ENCODE results near the gene TCERG1L.

Gene TCERG1L

GRCh38 chr10:131199646-131200045 lies 111.9 kb downstream of the TCERG1L start:
- CTCF ChIA-PET, result no interaction called here
- Mint-ChIP-seq H3K4me1 (no peaks in the 10 kb centered on the region), H3K27ac (no peak overlapping the region), H3K9me3 (peaks cover 4% of the 10 kb centered on the region), H3K27me3 (peaks cover 3% of the 10 kb centered on the region), H3K36me3 (no peaks in the 10 kb centered on the region), H3K4me3 (no peak overlapping the region)
- no peak for DNase-seq

- H3K36me3 Mint-ChIP-seq, result no peaks in the 10 kb centered on the region
These were observed 112.7 kb downstream of the TCERG1L start for GRCh38 chr10:131198843-131199242.

GRCh38 chr10:131198401-131198800 lies 113.1 kb downstream of the TCERG1L start:
- Mint-ChIP-seq H3K4me3 (no peak overlapping the region), H3K4me1 (no peaks in the 10 kb centered on the region), H3K36me3 (no peaks in the 10 kb centered on the region), H3K9me3 (peaks cover 2% of the 10 kb centered on the region), H3K27ac (no peak overlapping the region), H3K27me3 (peaks cover 3% of the 10 kb centered on the region)
- CTCF ChIA-PET, result no interaction called here
- DNase-seq, result no peak

More at GRCh38 chr10:131198843-131199242, 112.7 kb downstream of the TCERG1L start:
- Mint-ChIP-seq H3K4me1 (no peaks in the 10 kb centered on the region), H3K4me3 (no peak overlapping the region), H3K27ac (no peak overlapping the region), H3K27me3 (peaks cover 3% of the 10 kb centered on the region), H3K9me3 (peaks cover 4% of the 10 kb centered on the region)
- no peak for DNase-seq
- CTCF ChIA-PET, result no interaction called here

- H3K9me3 Mint-ChIP-seq, result peaks cover 4% of the 10 kb centered on the region
- CTCF ChIA-PET, result no interaction called here
- no peak overlapping the region for H3K27ac Mint-ChIP-seq
- no peak for DNase-seq
- H3K27me3 Mint-ChIP-seq, result peaks cover 3% of the 10 kb centered on the region
- no peaks in the 10 kb centered on the region for H3K36me3 Mint-ChIP-seq
- H3K4me1 Mint-ChIP-seq, result no peaks in the 10 kb centered on the region
- H3K4me3 Mint-ChIP-seq, result no peak overlapping the region
These were observed 115.2 kb downstream of the TCERG1L start for GRCh38 chr10:131196176-131196885.

- H3K27ac Mint-ChIP-seq, result no peak overlapping the region
These were observed 115.9 kb downstream of the TCERG1L start for GRCh38 chr10:131195558-131196159.

GRCh38 chr10:131195116-131195515 lies 116.4 kb downstream of the TCERG1L start:
- Mint-ChIP-seq H3K4me1 (no peaks in the 10 kb centered on the region), H3K36me3 (no peaks in the 10 kb centered on the region), H3K9me3 (peaks cover 4% of the 10 kb centered on the region), H3K27me3 (peaks cover 3% of the 10 kb centered on the region), H3K27ac (no peak overlapping the region), H3K4me3 (no peak overlapping the region)
- DNase-seq, result no peak
- CTCF ChIA-PET, result no interaction called here

More at GRCh38 chr10:131195558-131196159, 115.9 kb downstream of the TCERG1L start:
- Mint-ChIP-seq H3K36me3 (no peaks in the 10 kb centered on the region), H3K4me1 (no peaks in the 10 kb centered on the region), H3K4me3 (no peak overlapping the region), H3K27me3 (peaks cover 3% of the 10 kb centered on the region), H3K9me3 (peaks cover 4% of the 10 kb centered on the region)
- CTCF ChIA-PET, result no interaction called here
- DNase-seq, result no peak

- DNase-seq, result no peak
- H3K9me3 Mint-ChIP-seq, result peaks cover 4% of the 10 kb centered on the region
- H3K36me3 Mint-ChIP-seq, result no peaks in the 10 kb centered on the region
- no peaks in the 10 kb centered on the region for H3K4me1 Mint-ChIP-seq
- H3K4me3 Mint-ChIP-seq, result no peak overlapping the region
- no peaks in the 10 kb centered on the region for H3K27me3 Mint-ChIP-seq
- CTCF ChIA-PET, result no interaction called here
- H3K27ac Mint-ChIP-seq, result no peak overlapping the region
These were observed 117.6 kb downstream of the TCERG1L start for GRCh38 chr10:131193923-131194322.

- H3K27me3 Mint-ChIP-seq, result no peaks in the 10 kb centered on the region
- CTCF ChIA-PET, result no interaction called here
- no peaks in the 10 kb centered on the region for H3K36me3 Mint-ChIP-seq
- no peak for DNase-seq
- no peaks in the 10 kb centered on the region for H3K4me1 Mint-ChIP-seq
- no peak overlapping the region for H3K27ac Mint-ChIP-seq
- peaks cover 2% of the 10 kb centered on the region for H3K9me3 Mint-ChIP-seq
- H3K4me3 Mint-ChIP-seq, result no peak overlapping the region
These were observed 123.0 kb downstream of the TCERG1L start for GRCh38 chr10:131188494-131188893.

- CTCF ChIA-PET, result no interaction called here
- H3K9me3 Mint-ChIP-seq, result peaks cover 2% of the 10 kb centered on the region
- H3K4me3 Mint-ChIP-seq, result no peak overlapping the region
- no peaks in the 10 kb centered on the region for H3K4me1 Mint-ChIP-seq
- DNase-seq, result no peak
- H3K36me3 Mint-ChIP-seq, result no peaks in the 10 kb centered on the region
- H3K27me3 Mint-ChIP-seq, result no peaks in the 10 kb centered on the region
- no peak overlapping the region for H3K27ac Mint-ChIP-seq
These were observed 123.6 kb downstream of the TCERG1L start for GRCh38 chr10:131187926-131188325.

- Mint-ChIP-seq H3K27me3 (no peaks in the 10 kb centered on the region), H3K36me3 (no peaks in the 10 kb centered on the region), H3K27ac (no peak overlapping the region), H3K4me3 (no peak overlapping the region), H3K9me3 (no peaks in the 10 kb centered on the region), H3K4me1 (no peaks in the 10 kb centered on the region)
- CTCF ChIA-PET, result no interaction called here
- DNase-seq, result no peak
These were observed 124.2 kb downstream of the TCERG1L start for GRCh38 chr10:131187274-131187673.

- CTCF ChIA-PET, result no interaction called here
- Mint-ChIP-seq H3K27me3 (no peaks in the 10 kb centered on the region), H3K4me3 (no peak overlapping the region), H3K36me3 (no peaks in the 10 kb centered on the region), H3K4me1 (no peaks in the 10 kb centered on the region), H3K27ac (no peak overlapping the region), H3K9me3 (no peaks in the 10 kb centered on the region)
- DNase-seq, result no peak
These were observed 124.8 kb downstream of the TCERG1L start for GRCh38 chr10:131186547-131187253.

GRCh38 chr10:131184503-131184902 lies 127.0 kb downstream of the TCERG1L start:
- H3K27me3 Mint-ChIP-seq, result no peaks in the 10 kb centered on the region
- no peak overlapping the region for H3K4me3 Mint-ChIP-seq
- CTCF ChIA-PET, result no interaction called here
- no peak overlapping the region for H3K27ac Mint-ChIP-seq
- H3K4me1 Mint-ChIP-seq, result no peaks in the 10 kb centered on the region
- no peak for DNase-seq
- H3K9me3 Mint-ChIP-seq, result peaks cover 3% of the 10 kb centered on the region
- H3K36me3 Mint-ChIP-seq, result no peaks in the 10 kb centered on the region

GRCh38 chr10:131183546-131184045 lies 127.9 kb downstream of the TCERG1L start:
- H3K27me3 Mint-ChIP-seq, result no peaks in the 10 kb centered on the region
- peaks cover 3% of the 10 kb centered on the region for H3K9me3 Mint-ChIP-seq
- DNase-seq, result no peak

GRCh38 chr10:131181456-131181855 lies 130.1 kb downstream of the TCERG1L start:
- Mint-ChIP-seq H3K9me3 (peaks cover 4% of the 10 kb centered on the region), H3K27me3 (no peaks in the 10 kb centered on the region), H3K27ac (no peak overlapping the region)

More at GRCh38 chr10:131183546-131184045, 127.9 kb downstream of the TCERG1L start:
- H3K4me3 Mint-ChIP-seq, result no peak overlapping the region
- CTCF ChIA-PET, result no interaction called here
- H3K36me3 Mint-ChIP-seq, result no peaks in the 10 kb centered on the region
- H3K4me1 Mint-ChIP-seq, result no peaks in the 10 kb centered on the region
- H3K27ac Mint-ChIP-seq, result no peak overlapping the region

More at GRCh38 chr10:131181456-131181855, 130.1 kb downstream of the TCERG1L start:
- no peaks in the 10 kb centered on the region for H3K4me1 Mint-ChIP-seq
- H3K4me3 Mint-ChIP-seq, result no peak overlapping the region
- CTCF ChIA-PET, result no interaction called here
- DNase-seq, result no peak
- no peaks in the 10 kb centered on the region for H3K36me3 Mint-ChIP-seq

All from activated naive CD4-positive, alpha-beta T cell treated with anti-CD3 and anti-CD28 coated beads, Interleukin-2, amount 10 ng/mL, durations not matched to agents 7 days and 5 days (primary cell).